Esophagus squamous epithelium (tissue), 5 donors: ENCODE measurements around the gene MFSD1. TPM values are rescaled to one million over a fixed set of nuclear protein-coding genes. Genes with fewer than 3 reads are reported as not detected.
A peak's percentile ranks its signal among the peaks of the same experiment; 100 is the strongest.

ENCODE experiments used
- DNase-seq: peaks from one replicate; lab custom pipeline; 2025; lab: John Stamatoyannopoulos, UW
- H3K27ac ChIP-seq, 4 donors: fragments of 200-600 bp; sonication (generic); one replicate each; pipeline ENCODE4 v1.5.1; 2016 to 2019; ENCODE audit warnings: mild to moderate bottlenecking in 1 of 4
- H3K27me3 ChIP-seq, 4 donors: fragments of 200-600 bp; sonication (generic); 1 replicate in 3 of 4; 2 replicates in 1 of 4; pipeline versions ENCODE4 v1.5.1 to v1.6.0; 2017 to 2021; ENCODE audit warnings: antibody characterized with exemption in 1 of 4
- H3K36me3 ChIP-seq, 3 donors: fragments of 200-600 bp; sonication (generic); one replicate each; pipeline ENCODE4 v1.5.1; 2016 to 2019
- H3K4me1 ChIP-seq, 3 donors: fragments of 200-600 bp; sonication (generic); one replicate each; pipeline ENCODE4 v1.5.1; 2017 to 2019
- H3K4me3 ChIP-seq, 4 donors: fragments of 200-600 bp; sonication (generic); 1 replicate in 3 of 4; 2 replicates in 1 of 4; pipeline ENCODE4 v1.5.1; 2016 to 2019; ENCODE audit warnings: mild to moderate bottlenecking in 2 of 4, moderate library complexity in 1 of 4
- H3K9me3 ChIP-seq, 3 donors: fragments of 200-600 bp; sonication (generic); one replicate each; pipeline ENCODE4 v1.5.1; 2016 to 2019
- POLR2A ChIP-seq, 4 donors: fragments of 450-650 bp; IDR thresholded peaks; one replicate each; pipeline ENCODE4 v1.6.1; 2017; ENCODE audit warnings: antibody characterized with exemption in 4 of 4, mild to moderate bottlenecking in 4 of 4, moderate library complexity in 3 of 4
- WGBS, 2 donors: methylation state at CpG; one replicate each; pipeline ENCODE4 v1.1.5; 2018; 5-methylcytosine and 5-hydroxymethylcytosine counted together
- intact Hi-C: fragments of 100-400 bp; cut with DNase I; formaldehyde crosslinking; loops from one replicate; pipeline ENCODE4 v1.15.0; 2022
- total RNA-seq, 4 donors: library from RNA; depleted of rRNA; stranded (reverse); fragments of >200 nt; gene quantifications; one replicate each; pipeline ENCODE4 v1.1.0, GENCODE V29; 2016
- TF ChIP-seq, protein P1 (sequence below), 6 experiments: fragments of 450-650 bp in 4 of 6; fragments of 200-600 bp in 2 of 6; sonication (generic) in 2 of 6; IDR thresholded peaks; one replicate each; pipeline ENCODE4 v1.5.1; 2016 to 2019; ENCODE audit warnings: antibody characterized with exemption in 6 of 6, mild to moderate bottlenecking in 4 of 6, moderate library complexity in 4 of 6
- donor health status: DM: yes; HTN: yes; CAD: no.

MFSD1 gene
- total RNA-seq, 4 donors from 2014 or later = 72.7 to 108 (median 98.2) TPM

DNA sequence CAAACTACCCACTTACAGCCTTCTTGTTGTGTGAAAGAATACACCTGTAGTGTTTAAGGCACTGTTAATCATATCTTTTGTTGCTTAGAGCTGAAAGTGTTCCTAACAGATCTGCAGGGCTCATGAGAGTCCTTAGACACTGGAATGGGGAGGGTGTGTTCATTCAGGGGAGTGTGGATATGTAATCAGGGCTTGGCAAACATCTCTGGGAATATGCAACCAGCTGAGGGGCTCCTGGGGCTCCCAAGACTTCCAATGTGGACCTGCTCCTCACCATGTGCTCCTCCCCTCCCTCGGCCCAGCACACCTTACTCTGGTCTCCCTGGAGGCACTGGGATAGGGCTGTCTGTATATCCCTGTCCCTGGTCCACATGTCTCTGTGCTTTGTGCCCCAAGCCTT lies 30.3 kb upstream of the MFSD1 start:
- DNase-seq = no peak
- intact Hi-C loops = no loop called here
- Histone ChIP-seq H3K36me3 (no peaks in the 10 kb centered on the region), H3K4me1 (peaks cover 12 to 62% (median 24%) of the 10 kb centered on the region in 3 donors), H3K9me3 (no peaks in the 10 kb centered on the region), H3K27ac (peak overlapping the region in 3 of 4 donors; percentile 25 to 80 (median 77)), H3K4me3 (no peak overlapping the region), H3K27me3 (no peaks in the 10 kb centered on the region)
- WGBS, 2 donors = 100% methylated on average over 1 of the region's 1 CpG
- TF ChIP-seq, protein P1, sequence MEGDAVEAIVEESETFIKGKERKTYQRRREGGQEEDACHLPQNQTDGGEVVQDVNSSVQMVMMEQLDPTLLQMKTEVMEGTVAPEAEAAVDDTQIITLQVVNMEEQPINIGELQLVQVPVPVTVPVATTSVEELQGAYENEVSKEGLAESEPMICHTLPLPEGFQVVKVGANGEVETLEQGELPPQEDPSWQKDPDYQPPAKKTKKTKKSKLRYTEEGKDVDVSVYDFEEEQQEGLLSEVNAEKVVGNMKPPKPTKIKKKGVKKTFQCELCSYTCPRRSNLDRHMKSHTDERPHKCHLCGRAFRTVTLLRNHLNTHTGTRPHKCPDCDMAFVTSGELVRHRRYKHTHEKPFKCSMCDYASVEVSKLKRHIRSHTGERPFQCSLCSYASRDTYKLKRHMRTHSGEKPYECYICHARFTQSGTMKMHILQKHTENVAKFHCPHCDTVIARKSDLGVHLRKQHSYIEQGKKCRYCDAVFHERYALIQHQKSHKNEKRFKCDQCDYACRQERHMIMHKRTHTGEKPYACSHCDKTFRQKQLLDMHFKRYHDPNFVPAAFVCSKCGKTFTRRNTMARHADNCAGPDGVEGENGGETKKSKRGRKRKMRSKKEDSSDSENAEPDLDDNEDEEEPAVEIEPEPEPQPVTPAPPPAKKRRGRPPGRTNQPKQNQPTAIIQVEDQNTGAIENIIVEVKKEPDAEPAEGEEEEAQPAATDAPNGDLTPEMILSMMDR (IDR thresholded peaks at IDR 0.05) = no peak
- TF ChIP-seq POLR2A (IDR thresholded peaks at IDR 0.05) = no peak

DNA sequence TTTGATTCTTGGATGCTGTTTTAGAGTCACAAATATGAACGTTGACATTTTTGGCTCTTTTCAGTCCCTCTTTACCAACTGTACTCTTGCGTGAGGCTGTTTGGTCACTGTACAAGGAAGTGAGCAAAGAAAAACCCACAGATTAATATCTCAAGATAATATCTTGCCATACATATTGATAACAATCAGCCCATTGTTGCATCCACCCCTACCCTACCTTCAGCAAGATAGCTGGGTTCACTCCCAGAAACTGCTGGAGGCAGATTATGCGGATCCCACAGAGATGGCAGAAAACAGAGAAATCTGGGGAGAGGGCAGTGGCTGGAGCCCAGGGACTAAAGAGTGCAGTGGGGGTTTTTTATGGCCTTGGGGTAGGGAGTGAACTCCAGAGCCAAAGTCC lies 29.9 kb upstream of the MFSD1 start:
- peaks cover 12 to 58% (median 24%) of the 10 kb centered on the region in 3 donors for H3K4me1 ChIP-seq

GRCh38 chr3:158773166-158773565 lies 28.7 kb upstream of the MFSD1 start:
- H3K36me3 ChIP-seq = no peaks in the 10 kb centered on the region
- TF ChIP-seq POLR2A (IDR thresholded peaks at IDR 0.05) = no peak
- TF ChIP-seq, protein P1 (IDR thresholded peaks at IDR 0.05) = no peak
- no peaks in the 10 kb centered on the region for H3K27me3 ChIP-seq
- H3K4me3 ChIP-seq = no peak overlapping the region
- peak overlapping the region in 1 of 4 donors; percentile 51 for H3K27ac ChIP-seq
- peaks cover 9 to 51% (median 16%) of the 10 kb centered on the region in 3 donors for H3K4me1 ChIP-seq
- DNase-seq = no peak
- intact Hi-C loops = no loop called here
- no peaks in the 10 kb centered on the region for H3K9me3 ChIP-seq

More for the DNA sequence above, 29.9 kb upstream of the MFSD1 start:
- TF ChIP-seq, protein P1 (IDR thresholded peaks at IDR 0.05) = no peak
- TF ChIP-seq POLR2A (IDR thresholded peaks at IDR 0.05) = no peak
- 71 to 83% methylated on average over 3 of the region's 3 CpGs for WGBS, 2 donors
- Histone ChIP-seq H3K27ac (peak overlapping the region in 3 of 4 donors; percentile 25 to 80 (median 77)), H3K4me3 (no peak overlapping the region), H3K27me3 (no peaks in the 10 kb centered on the region), H3K36me3 (no peaks in the 10 kb centered on the region), H3K9me3 (no peaks in the 10 kb centered on the region)
- DNase-seq = no peak
- intact Hi-C loops = no loop called here

DNA sequence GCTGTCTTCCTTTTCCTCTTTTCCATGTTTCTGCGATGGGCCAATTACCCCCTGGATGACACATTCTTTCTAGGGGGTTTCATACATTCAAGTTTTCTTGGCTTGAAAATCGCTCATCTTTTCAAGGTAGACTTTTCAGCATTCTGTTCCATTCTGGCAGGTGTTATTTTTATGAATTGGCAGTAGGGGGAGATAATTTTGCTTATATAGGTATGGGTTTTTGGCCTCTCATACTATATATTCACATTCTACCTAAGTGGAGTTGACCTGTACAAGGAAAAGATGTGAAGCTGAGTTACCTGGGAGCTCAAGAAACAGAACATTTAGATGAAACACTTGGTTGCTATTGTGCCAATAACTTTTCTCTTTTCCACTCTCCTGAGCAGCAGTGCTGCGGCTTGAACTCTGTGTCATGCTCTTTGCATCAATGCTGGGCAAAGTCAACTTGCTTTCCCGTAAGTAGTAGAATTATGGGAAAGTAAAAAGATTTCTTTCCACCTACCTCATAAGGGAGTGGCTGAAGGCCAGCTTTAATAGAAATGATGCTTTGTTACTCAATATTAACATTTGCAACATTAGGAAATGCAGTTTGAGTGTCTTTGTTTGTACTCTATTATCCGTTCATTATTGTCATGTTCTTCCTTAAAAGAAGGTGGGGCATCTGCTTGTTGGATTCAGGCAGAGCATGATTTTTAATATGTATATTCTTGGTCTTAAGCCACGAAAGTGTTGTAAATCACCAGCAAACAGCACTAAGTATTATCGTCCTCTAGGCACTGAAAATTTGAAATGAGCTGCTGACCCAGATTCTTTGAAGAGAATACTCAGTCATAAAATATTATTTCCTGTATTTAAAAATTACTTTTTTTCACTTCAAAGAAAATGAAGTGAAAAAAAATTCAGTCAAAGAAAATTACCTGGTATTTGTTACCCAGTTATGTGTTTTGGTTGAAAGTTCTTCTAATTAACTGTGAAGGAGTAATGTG lies 27.7 kb upstream of the MFSD1 start:
- Histone ChIP-seq H3K9me3 (no peaks in the 10 kb centered on the region), H3K27me3 (no peaks in the 10 kb centered on the region), H3K36me3 (no peaks in the 10 kb centered on the region), H3K4me3 (no peak overlapping the region), H3K27ac (peak overlapping the region in 2 of 4 donors; percentile 45 to 51), H3K4me1 (peaks cover 0 to 41% (median 10%) of the 10 kb centered on the region in 3 donors)
- WGBS, 2 donors = 66 to 73% methylated on average over 7 of the region's 7 CpGs
- no peak for DNase-seq
- TF ChIP-seq, protein P1 (IDR thresholded peaks at IDR 0.05) = no peak
- TF ChIP-seq POLR2A (IDR thresholded peaks at IDR 0.05) = no peak
- intact Hi-C loops = no loop called here

GRCh38 chr3:158774965-158775364 lies 26.9 kb upstream of the MFSD1 start:
- intact Hi-C loops = no loop called here
- WGBS, 2 donors = 84 to 97% methylated on average over 2 of the region's 2 CpGs

More at GRCh38 chr3:158774965-158775364, 26.9 kb upstream of the MFSD1 start:
- Histone ChIP-seq H3K4me1 (peaks cover 0 to 33% (median 4%) of the 10 kb centered on the region in 3 donors), H3K36me3 (no peaks in the 10 kb centered on the region), H3K27me3 (no peaks in the 10 kb centered on the region), H3K27ac (peak overlapping the region in 2 of 4 donors; percentile 10 to 43), H3K9me3 (no peaks in the 10 kb centered on the region), H3K4me3 (no peak overlapping the region)
- DNase-seq = no peak
- TF ChIP-seq, protein P1 (IDR thresholded peaks at IDR 0.05) = no peak
